Endometrial microvascular endothelial cells (primary cell): ENCODE measurements around the gene SLC13A4. TPM values are rescaled to one million over a fixed set of nuclear protein-coding genes. Genes with fewer than 3 reads are reported as not detected.
"Not testable (repeated sequence)": the region's sequence is repeated elsewhere in the genome, so short reads cannot be mapped to it uniquely, and the experiment has no call there.

ENCODE experiments used
- in situ Hi-C: cut with HindIII; loops from 2 replicates; pipeline ENCODE4 v1.10.0; 2017; ENCODE audit warnings: low sequenced_read_pairs, low pct_unique_long_range_greater_than_20kb; ENCODE audit errors: inconsistent ontology term
- total RNA-seq: library from RNA; depleted of rRNA; stranded (reverse); fragments of >200 nt; gene quantifications from one replicate; pipeline ENCODE4 v1.2.3, GENCODE V29; 2015; ENCODE audit errors: inconsistent ontology term

SLC13A4 gene
- total RNA-seq, 1 donor from 2014 or later, result 0.28 TPM

- in situ Hi-C loops, result no loop called here
Observed at GRCh38 chr7:135755351-135755753, 27.4 kb upstream of the SLC13A4 start.

- in situ Hi-C loops, result no loop called here
Observed at GRCh38 chr7:135753616-135754413, 25.8 kb upstream of the SLC13A4 start.

GRCh38 chr7:135748770-135749169 is 20.8 kb upstream of the SLC13A4 start, which contains the start of gene FAM180A:
TSS of gene FAM180A (minus strand) at chr7:135748813. CDS start at chr7:135748580, 233 bp downstream.
- in situ Hi-C loops, result no loop called here

- in situ Hi-C loops, result no loop called here
Observed at GRCh38 chr7:135747366-135747765, 19.4 kb upstream of the SLC13A4 start.

DNA sequence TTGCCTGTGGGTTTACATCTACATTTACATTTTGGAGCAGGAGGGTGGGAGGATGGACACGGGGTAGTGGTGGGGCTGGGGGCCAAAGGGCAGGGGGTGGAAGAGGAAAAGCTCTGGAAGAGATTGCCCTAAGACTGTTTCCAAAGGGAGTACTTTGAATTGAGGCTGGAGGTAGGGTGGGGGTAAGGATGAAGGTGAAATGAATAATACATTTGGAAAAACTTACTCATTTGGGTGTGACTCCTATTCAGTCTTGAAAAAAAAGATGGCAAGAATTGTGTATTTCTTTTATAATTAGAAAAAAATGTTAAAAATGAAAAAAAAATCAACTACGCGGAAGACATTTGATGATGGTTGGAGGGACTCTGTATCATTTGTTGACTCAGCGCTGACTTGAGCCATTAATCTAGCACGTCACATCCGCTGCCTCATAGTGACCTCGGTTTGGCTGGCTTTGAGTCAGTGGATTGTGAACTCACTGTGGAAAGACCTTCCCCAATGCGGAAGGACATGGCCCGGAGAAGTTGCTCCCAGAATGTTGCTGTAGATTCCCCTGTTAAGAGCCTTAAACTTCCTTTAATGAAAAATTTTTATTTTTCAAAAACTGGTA is 17.8 kb upstream of the SLC13A4 start:
- in situ Hi-C loops, result no loop called here

GRCh38 chr7:135744938-135745702 is 17.1 kb upstream of the SLC13A4 start:
- in situ Hi-C loops, result no loop called here

DNA sequence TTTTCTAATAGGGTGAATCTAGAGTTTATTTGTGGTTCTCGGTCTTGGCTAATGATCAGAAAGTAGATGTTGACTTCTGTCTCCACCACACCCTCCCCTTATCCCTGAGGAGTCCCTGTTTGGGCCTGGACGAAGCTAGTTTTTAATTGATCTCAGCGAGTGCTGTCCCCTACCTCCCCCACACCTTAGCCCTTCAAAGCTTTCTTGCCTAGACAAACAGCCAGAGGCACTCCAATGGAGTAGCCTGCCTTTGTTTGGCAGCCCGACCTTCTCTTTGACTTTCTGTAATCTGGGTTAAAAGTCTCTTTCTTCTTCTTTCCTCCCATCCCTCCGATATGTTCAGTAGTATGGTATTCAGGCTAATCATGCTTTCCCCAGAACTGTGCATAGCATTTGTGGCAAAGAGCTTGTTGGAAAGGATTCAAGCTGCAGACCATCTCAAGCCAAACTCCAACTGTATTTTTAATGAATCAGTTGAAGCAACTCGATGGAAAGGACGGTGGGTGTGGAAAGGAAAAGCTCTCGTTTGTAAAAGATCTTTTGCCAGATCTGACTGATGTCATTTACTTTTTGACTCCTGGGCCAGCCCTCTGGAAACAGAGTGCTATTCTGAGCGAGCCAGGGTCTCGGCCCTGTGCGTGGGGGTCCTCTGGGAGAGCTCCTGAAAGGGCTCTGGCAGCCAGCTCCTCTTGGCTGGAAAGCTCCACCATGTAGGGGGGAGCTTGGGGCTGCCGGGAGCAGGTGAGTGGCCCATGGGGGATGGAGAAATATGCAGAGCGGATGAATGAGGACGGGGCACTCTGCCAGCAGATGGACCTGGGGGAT is 16.1 kb upstream of the SLC13A4 start:
- in situ Hi-C loops, result no loop called here

DNA sequence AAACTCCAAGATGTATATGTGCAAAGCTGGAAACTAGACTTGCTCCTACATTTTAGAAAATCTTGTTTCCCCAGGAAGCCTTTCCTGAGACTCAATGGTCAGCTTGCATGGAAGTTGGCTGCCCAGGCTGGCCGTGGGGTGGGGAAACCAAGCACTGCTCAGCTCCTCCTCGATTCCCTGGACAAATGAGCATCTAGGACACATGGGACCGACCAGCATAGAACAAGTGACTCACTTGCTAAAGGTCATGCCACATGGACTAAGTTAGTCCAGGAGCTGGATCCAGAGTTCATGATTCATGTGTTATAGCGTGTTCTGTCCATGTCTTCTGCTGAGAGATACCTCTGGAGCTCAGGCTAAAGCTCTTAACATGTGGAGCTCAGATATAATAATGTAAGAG is 14.4 kb upstream of the SLC13A4 start:
- in situ Hi-C loops, result no loop called here

DNA sequence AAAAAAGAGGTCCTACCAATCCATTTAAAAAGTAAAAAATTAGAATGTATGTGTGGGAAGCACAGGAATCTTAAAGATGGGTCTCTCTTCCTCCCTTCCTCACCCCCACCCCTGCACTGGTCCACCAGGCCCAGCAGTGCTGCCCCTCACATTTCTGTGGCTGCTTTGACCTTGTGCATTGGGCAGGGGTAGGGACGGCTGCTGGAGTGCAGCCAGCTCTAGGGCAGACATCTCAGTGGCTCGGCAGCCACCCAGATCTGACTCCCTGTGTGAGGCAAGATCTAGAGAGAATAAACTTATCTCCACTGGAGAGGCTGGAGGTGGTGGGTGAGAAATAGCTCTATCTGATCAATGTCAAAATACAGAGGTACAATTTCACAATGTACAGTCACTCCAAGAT is 13.9 kb upstream of the SLC13A4 start:
- in situ Hi-C loops, result no loop called here

GRCh38 chr7:135740889-135741288 is 12.9 kb upstream of the SLC13A4 start:
- in situ Hi-C loops, result no loop called here

DNA sequence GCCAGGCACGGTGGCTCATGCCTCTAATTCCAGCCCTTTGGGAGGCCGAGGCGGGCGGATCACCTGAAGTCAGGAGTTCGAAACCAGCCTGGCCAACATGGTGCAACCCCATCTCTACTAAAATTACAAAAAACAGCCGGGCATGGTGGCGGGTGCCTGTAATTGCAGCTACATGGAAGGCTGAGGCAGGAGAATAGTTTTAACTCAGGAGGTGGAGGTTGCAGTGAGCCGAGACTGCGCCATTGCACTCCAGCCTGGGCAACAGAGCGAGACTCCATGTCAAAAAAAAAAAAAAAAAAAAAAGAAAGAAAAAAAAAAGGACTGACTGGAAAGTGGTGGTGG is 9.3 kb upstream of the SLC13A4 start:
- in situ Hi-C loops, result not testable (repeated sequence)

GRCh38 chr7:135736586-135737305 is 8.8 kb upstream of the SLC13A4 start:
- in situ Hi-C loops, result no loop called here

DNA sequence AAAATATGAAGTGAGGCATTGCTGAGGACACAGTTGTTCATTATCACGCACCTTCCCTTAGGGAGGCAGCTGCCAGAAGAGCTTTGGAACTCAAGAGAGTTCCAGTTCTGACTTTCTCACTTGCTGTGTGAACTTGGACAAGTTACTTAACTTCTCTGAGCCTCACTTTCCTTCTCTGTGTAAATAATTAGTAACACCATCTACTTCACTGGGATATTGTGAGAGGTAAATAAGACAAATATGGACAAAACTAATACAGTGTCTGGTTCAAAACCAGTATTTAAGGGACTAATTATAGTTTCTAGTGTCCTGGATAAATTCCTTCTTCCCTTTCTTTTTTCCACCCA is 6.3 kb upstream of the SLC13A4 start:
- in situ Hi-C loops, result no loop called here

DNA sequence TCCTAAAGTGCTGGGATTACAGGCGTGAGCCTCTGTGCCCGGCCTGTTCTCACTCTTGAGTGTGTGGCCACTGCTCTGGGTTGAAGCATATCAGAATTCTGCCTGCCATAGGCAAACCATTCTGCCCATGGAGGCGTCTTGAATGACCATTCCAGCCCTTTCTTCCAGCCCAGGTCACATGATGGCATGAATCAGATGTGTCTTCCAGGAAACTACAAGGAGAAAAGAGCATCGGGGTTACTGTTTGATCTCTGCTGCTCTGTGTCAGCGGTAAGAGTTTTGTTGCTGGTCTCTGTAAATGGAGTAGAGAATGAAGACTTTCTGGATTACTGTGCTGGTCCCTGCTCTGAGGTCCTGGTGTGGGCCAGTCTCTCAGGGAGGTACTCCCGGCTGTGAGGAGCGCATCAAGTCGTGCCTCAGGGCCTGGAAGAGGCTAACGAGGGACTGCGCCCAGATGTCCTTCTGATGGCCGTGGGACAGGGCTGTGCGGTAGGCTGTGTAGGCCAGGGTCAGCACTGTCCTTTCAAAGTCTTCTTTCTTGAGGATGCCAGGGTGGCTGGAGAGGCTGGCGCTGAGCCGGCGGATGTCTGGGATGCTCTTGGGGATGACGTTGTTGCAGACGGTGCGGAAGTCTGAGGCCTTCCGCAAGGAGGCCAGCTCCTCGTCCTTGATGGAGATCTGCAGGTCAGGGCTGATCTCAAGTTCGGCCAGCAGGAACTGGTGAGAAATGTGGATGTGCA is 5.8 kb upstream of the SLC13A4 start:
- in situ Hi-C loops, result no loop called here

- in situ Hi-C loops, result no loop called here
Observed at GRCh38 chr7:135731131-135731530, 3.1 kb upstream of the SLC13A4 start.

- in situ Hi-C loops, result no loop called here
Observed at GRCh38 chr7:135729230-135729629, 1.2 kb upstream of the SLC13A4 start.

DNA sequence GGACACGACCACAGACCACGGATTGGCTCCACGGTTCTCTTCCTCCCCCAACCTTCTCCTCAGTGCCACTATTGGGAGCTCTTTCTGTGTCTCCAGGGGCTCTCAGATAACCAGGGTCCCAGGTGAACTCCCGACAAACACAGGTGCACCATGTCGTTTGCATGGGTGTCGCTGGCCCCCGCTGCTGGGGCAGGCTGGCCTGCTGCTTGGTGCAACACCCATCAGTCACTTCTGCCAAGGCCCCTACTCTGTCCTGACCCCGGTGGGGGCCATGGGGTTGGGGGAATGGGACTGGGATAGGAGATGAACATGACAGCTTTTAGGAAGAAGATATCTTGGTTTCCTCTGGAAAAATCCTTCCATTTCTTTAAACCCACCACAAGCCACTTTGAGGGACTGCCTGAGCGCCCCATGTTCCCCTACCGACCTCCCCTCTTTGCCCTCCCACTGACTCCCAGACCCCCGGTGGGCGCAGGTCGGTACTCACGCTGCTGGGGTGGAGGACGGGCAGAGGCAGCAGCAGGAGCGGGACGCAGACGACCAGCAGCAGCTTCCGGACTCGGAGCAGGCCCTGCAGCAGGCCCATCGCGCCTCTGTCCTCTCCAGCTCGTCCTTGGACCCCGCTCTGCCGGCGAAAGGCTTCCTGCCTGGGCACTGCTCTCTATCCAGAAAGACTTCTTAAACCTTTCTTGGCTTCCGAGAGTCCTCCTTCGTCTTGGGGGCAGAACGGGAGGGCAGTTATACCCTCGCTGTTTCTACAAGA is 894 bp downstream of the SLC13A4 start:
- in situ Hi-C loops, result no loop called here
